ENCODE results near the gene CDYL. TPM values are rescaled to one million over a fixed set of nuclear protein-coding genes. Genes with fewer than 3 reads are reported as not detected.

CDYL gene
- total and polyA plus RNA-seq, 8 donors, result 3.4 to 15.3 (median 10.2) TPM

DNA sequence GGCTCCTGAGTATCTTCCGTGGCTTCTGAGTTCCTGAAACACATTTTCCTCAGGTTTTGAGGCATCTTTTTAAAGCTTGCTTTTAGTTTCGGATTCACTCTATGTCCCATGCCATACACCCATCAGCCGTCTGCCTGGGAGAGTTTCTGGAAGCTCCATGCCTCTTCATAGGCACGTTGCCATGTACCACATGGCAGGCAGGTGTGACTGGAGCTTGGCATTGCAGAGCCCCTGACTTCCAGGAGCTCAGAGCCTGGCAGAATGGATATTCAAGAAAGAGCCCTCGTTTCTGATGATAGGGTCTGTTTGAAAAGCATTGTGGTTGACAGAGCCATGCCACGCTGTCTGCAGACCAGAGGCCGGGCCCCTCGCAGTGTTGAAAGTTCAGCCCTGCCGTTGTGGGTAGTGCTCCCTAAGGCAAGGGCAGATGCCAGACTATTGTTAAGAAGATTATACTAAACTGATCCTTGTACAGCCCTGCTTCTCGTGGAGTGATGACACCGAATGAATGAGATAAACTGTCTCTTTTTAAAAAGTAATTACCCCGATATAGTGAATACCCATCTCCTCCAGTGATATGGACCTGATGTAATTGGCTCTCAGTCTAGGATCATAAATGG, 127.7 kb downstream of the CDYL start:
- whole genome bisulfite sequencing, 2 donors, result 76 to 85% methylated on average over 12 of the region's 12 CpGs
- TF ChIP-seq, protein P1, sequence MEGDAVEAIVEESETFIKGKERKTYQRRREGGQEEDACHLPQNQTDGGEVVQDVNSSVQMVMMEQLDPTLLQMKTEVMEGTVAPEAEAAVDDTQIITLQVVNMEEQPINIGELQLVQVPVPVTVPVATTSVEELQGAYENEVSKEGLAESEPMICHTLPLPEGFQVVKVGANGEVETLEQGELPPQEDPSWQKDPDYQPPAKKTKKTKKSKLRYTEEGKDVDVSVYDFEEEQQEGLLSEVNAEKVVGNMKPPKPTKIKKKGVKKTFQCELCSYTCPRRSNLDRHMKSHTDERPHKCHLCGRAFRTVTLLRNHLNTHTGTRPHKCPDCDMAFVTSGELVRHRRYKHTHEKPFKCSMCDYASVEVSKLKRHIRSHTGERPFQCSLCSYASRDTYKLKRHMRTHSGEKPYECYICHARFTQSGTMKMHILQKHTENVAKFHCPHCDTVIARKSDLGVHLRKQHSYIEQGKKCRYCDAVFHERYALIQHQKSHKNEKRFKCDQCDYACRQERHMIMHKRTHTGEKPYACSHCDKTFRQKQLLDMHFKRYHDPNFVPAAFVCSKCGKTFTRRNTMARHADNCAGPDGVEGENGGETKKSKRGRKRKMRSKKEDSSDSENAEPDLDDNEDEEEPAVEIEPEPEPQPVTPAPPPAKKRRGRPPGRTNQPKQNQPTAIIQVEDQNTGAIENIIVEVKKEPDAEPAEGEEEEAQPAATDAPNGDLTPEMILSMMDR (IDR thresholded peaks at IDR 0.05), result no peak
- Histone ChIP-seq H3K27me3 (no peaks in the 10 kb centered on the region), H3K36me3 (no peaks in the 10 kb centered on the region), H3K4me1 (peaks cover 5 to 20% (median 18%) of the 10 kb centered on the region in 3 donors), H3K9me3 (no peaks in the 10 kb centered on the region), H3K27ac (no peak overlapping the region), H3K4me3 (no peak overlapping the region)
- intact Hi-C loops (cut with DNase I), result no loop called here
- no peak for ATAC-seq
- no peak for FAIRE-seq
- no peak for DNase-seq

DNA sequence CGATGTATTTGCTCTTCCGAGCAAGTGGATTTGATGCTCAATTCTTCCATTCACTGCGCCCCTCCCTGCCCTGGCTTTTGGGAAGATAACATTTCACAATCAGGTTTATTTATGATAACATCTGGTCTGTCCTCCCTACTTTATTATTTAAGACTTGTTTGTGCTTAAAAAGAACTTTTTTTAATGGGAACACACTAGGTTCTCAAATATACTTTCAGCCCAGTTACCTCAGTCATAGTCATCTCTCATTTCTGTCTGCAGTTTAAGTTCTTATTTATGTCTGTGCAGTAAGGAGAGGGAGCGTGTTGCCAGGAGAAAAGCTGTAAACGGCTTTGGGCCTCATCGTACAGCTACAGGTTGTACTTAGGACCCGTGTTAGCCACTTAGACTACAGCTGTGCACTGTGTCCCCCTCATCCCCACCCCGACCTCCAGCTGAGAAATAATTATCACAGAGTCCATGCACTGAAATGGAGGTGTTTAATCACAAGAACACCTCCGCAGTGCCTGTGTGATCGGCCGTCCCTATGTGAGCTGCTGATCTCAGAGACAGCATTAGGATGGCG, 128.3 kb downstream of the CDYL start:
- Histone ChIP-seq H3K27ac (no peak overlapping the region), H3K4me3 (no peak overlapping the region), H3K4me1 (peaks cover 5 to 20% (median 18%) of the 10 kb centered on the region in 3 donors), H3K27me3 (no peaks in the 10 kb centered on the region), H3K9me3 (no peaks in the 10 kb centered on the region), H3K36me3 (no peaks in the 10 kb centered on the region)
- ATAC-seq, result no peak
- no peak for FAIRE-seq
- intact Hi-C loops (cut with DNase I), result no loop called here
- TF ChIP-seq, protein P1 (IDR thresholded peaks at IDR 0.05), result no peak
- DNase-seq, result no peak
- WGBS, 2 donors, result 89 to 90% methylated on average over 12 of the region's 12 CpGs

DNA sequence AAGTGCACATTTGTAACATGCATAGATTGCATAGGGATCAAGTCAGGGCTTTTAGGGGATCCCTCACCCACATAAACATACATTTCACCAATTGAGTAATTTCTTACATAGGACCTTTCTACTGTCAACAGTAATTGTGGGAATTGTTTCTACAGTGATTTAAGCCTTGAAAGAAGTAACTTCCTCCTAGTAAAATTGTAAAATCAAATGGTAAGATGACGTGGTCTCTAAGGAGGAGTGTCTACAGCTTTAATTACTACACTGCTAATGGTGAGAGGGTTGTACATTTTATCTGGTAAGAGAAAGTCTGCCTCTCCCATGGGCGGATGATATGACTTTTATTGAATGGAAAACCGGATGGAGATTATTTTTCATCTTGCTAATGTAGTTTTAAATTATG, 129.6 kb downstream of the CDYL start:
- no peak for DNase-seq
- TF ChIP-seq, protein P1 (IDR thresholded peaks at IDR 0.05), result no peak
- H3K4me1 ChIP-seq, result peaks cover 5 to 26% (median 22%) of the 10 kb centered on the region in 3 donors
- no peak overlapping the region for H3K4me3 ChIP-seq
- ATAC-seq, result no peak
- H3K27me3 ChIP-seq, result no peaks in the 10 kb centered on the region
- no peaks in the 10 kb centered on the region for H3K9me3 ChIP-seq
- intact Hi-C loops (cut with DNase I), result no loop called here
- H3K36me3 ChIP-seq, result no peaks in the 10 kb centered on the region
- 76 to 82% methylated on average over 3 of the region's 3 CpGs for WGBS, 2 donors
- peak overlapping the region in 2 of 4 donors; percentile 28 to 48 for H3K27ac ChIP-seq
- FAIRE-seq, result no peak

DNA sequence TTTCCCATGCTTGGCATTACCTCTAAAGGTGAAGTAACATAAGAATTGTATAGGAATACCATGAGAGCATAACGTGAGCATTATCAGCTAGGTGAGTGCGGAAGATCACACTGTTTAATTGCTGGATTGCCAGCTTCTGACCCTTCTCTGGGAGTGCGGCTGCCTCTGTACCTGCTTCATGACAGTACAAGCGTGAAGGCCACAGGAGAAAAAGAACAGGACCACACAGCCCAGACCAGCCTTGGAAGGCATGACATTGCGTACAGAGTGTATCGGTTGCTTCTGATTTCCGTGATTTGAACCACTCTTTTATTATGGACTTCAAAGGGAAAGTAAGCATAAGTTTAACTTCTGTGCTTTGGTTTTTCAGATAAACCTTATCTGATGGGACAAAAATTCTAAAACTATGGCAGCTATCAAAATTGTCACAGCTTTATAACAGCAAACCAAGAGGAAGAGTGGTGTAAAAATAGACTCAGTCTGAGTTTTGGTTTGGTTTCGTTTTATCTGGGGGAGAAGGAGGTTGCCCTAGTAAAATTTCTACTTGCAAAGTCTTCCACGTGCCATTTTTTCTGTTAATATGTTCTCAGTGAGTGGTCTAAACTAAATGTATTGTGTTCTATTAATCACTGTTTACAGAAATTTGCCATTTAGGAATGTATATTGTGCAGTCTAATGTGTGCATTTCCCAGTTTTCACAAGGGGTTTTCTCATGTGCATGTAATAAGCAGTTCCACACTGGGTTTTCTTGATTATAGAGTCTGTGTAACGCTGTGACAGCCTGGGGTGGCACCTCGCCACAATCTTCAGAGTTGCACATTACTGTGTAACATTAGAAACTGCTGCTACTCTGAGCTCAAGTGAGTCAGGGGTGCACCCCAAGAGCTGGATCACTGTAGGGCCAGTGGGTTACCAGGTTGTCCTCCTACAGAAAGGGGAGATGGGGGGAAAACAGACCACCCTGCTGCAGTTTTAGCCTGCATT, 130.4 kb downstream of the CDYL start:
- peak overlapping the region in 1 of 4 donors; percentile 9 for H3K4me3 ChIP-seq
- peak overlapping the region in 3 of 4 donors; percentile 28 to 48 (median 35) for H3K27ac ChIP-seq
- ATAC-seq (peak; percentile 21 to 54 (median 40)), DNase-seq (no peak), FAIRE-seq (no peak)
- TF ChIP-seq, protein P1 (IDR thresholded peaks at IDR 0.05), result no peak
- WGBS, 2 donors, result 38 to 48% methylated on average over 11 of the region's 11 CpGs
- intact Hi-C loops (cut with DNase I), result no loop called here
- H3K36me3 ChIP-seq, result no peaks in the 10 kb centered on the region
- H3K27me3 ChIP-seq, result no peaks in the 10 kb centered on the region
- H3K4me1 ChIP-seq, result peaks cover under 1 to 21% (median 19%) of the 10 kb centered on the region in 3 donors
- no peaks in the 10 kb centered on the region for H3K9me3 ChIP-seq
